Nephron (organoid): ENCODE measurements around the gene CCKAR.

Experiments used
- H3K27ac Mint-ChIP-seq, 3 experiments: 2 replicates each; pipeline ENCODE4 v1.8.0; 2020; ENCODE audit warnings: mixed read lengths in 3 of 3, mild to moderate bottlenecking in 2 of 3, moderate library complexity in 1 of 3
- H3K27me3 Mint-ChIP-seq: 2 replicates; pipeline ENCODE4 v1.8.0; 2021; ENCODE audit warnings: low read depth, mild to moderate bottlenecking, moderate library complexity, mixed read lengths
- H3K36me3 Mint-ChIP-seq: 2 replicates; pipeline ENCODE4 v1.8.0; 2020; ENCODE audit warnings: low read depth, mixed read lengths
- H3K4me1 Mint-ChIP-seq: 2 replicates; pipeline ENCODE4 v1.8.0; 2020; ENCODE audit warnings: mixed read lengths
- H3K4me3 Mint-ChIP-seq, 3 experiments: 2 replicates each; pipeline ENCODE4 v1.8.0; 2020; ENCODE audit warnings: mild to moderate bottlenecking in 3 of 3, mixed read lengths in 3 of 3, moderate library complexity in 2 of 3
- H3K9me3 Mint-ChIP-seq: 2 replicates; pipeline ENCODE4 v1.8.0; 2020; ENCODE audit warnings: mixed read lengths
- TF ChIP-seq, protein P1 (sequence below), 3 experiments: fragments of 200-600 bp; sonication (generic); IDR thresholded peaks; one replicate each; pipeline ENCODE4 v1.5.0; 2021; ENCODE audit warnings: antibody characterized with exemption in 3 of 3; ENCODE audit not compliant: unreplicated experiment in 3 of 3

CCKAR gene, protein sequence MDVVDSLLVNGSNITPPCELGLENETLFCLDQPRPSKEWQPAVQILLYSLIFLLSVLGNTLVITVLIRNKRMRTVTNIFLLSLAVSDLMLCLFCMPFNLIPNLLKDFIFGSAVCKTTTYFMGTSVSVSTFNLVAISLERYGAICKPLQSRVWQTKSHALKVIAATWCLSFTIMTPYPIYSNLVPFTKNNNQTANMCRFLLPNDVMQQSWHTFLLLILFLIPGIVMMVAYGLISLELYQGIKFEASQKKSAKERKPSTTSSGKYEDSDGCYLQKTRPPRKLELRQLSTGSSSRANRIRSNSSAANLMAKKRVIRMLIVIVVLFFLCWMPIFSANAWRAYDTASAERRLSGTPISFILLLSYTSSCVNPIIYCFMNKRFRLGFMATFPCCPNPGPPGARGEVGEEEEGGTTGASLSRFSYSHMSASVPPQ

DNA sequence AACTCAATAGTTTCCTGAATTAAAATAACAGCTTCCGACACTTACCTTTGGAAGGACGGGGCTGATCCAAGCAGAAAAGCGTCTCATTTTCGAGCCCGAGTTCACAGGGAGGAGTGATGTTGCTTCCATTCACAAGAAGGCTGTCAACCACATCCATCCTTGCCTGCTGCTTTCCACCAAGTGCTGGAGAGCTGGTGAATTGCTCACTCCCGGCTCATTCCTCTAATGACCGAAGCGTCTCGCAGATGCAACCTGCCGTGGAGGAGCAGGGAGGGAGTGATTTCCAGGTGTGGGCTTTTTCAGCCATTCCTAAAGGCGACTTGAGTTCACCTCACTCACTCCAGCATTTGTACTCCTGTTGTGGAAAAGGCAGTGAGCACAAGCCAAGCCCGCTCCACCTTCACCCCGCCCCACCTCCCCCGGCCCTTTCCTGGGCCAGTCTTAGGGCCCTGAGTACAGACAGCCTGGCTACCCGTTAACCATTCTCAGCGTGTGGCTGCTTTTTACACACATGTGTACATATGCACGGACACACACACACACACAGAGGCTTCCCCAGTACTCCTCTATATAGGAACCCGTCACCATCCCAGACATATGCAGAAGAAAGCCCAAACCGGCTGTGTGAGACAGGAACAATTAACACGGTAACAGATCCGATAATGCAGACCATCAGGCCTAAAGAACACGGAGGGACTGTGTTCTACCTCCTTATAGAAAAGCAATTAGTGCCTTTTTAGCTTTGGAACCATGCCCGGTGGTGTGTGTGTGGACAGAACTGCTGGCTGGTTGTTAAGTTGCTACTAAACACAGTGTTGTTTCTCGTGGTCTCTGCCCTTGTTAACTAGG lies at the start of gene CCKAR:
Gene CCKAR, minus strand, starts transcription at position 374 of the 849 bp plus-strand sequence. Its CDS starts 217 bp downstream, at position 157.
- no peak within 1 kb of the TSS for H3K4me3 Mint-ChIP-seq
- peaks cover 16% of the 10 kb centered on the region for H3K4me1 Mint-ChIP-seq
- no peak within 1 kb of the TSS for H3K27ac Mint-ChIP-seq
- TF ChIP-seq, protein P1, sequence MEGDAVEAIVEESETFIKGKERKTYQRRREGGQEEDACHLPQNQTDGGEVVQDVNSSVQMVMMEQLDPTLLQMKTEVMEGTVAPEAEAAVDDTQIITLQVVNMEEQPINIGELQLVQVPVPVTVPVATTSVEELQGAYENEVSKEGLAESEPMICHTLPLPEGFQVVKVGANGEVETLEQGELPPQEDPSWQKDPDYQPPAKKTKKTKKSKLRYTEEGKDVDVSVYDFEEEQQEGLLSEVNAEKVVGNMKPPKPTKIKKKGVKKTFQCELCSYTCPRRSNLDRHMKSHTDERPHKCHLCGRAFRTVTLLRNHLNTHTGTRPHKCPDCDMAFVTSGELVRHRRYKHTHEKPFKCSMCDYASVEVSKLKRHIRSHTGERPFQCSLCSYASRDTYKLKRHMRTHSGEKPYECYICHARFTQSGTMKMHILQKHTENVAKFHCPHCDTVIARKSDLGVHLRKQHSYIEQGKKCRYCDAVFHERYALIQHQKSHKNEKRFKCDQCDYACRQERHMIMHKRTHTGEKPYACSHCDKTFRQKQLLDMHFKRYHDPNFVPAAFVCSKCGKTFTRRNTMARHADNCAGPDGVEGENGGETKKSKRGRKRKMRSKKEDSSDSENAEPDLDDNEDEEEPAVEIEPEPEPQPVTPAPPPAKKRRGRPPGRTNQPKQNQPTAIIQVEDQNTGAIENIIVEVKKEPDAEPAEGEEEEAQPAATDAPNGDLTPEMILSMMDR (IDR thresholded peaks at IDR 0.05; ENCODE audit: unreplicated experiment in 3 of 3) = no peak
- peaks cover 5% of the 10 kb centered on the region for H3K9me3 Mint-ChIP-seq
- H3K27me3 Mint-ChIP-seq = peaks cover 34% of the 10 kb centered on the region
- no peaks in the 10 kb centered on the region for H3K36me3 Mint-ChIP-seq

DNA sequence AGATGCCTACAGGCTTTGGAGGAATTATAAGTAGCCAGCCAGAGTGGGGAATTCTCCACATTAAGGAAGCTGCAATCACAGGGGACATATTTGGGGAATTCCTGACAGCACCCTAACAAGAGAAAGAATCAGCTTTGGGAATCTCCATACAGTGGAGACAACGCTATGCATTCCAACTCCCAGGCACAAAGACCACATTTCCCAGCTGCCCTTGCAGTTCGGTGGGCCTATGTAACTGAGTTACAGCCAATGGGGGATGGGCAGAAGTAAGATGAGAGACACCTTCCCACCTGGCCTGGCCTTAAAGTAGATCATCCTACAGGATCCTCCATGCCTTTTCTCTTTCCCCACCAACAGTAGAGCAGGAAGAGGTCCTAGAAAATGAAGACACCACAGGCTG lies 43.4 kb upstream of the CCKAR start:
- Mint-ChIP-seq H3K9me3 (no peaks in the 10 kb centered on the region), H3K27ac (no peak overlapping the region), H3K4me3 (no peak overlapping the region), H3K27me3 (peaks cover 15% of the 10 kb centered on the region), H3K36me3 (no peaks in the 10 kb centered on the region), H3K4me1 (peaks cover 10% of the 10 kb centered on the region)
- TF ChIP-seq, protein P1 (IDR thresholded peaks at IDR 0.05; ENCODE audit: unreplicated experiment in 3 of 3) = no peak

DNA sequence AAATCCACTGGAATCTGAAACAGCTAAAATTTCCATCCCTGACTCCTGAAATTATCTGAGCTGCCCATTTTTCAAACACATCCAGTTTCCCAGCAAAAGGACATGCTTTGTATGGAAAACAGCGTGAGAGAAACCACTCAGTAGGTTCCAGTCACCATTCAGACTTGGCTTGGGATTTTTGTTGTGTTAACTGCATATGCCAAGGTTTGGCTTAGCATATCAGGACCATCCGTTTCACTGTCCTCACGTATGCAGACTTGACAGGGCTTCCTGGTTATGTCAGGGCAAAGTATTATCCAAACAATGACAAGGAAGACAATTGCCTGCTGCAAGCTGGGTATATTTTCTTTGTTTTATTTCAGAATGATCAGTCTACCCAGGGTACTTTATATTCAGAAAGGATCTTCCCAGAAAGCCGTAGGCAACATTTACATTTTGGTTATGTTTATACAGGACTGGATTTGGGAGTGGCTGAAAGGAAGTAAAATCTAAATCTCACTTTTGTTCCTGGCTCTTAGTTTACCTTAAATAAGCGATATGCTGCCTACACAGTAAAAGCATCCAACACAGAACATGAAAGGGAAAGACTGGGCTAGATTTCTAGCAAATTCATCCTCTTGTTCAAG lies 41.3 kb upstream of the CCKAR start:
- H3K9me3 Mint-ChIP-seq = no peaks in the 10 kb centered on the region
- TF ChIP-seq, protein P1 (IDR thresholded peaks at IDR 0.05; ENCODE audit: unreplicated experiment in 3 of 3) = no peak
- H3K36me3 Mint-ChIP-seq = no peaks in the 10 kb centered on the region
- H3K27ac Mint-ChIP-seq = no peak overlapping the region
- H3K27me3 Mint-ChIP-seq = peaks cover 15% of the 10 kb centered on the region
- H3K4me3 Mint-ChIP-seq = no peak overlapping the region
- H3K4me1 Mint-ChIP-seq = peaks cover 10% of the 10 kb centered on the region

DNA sequence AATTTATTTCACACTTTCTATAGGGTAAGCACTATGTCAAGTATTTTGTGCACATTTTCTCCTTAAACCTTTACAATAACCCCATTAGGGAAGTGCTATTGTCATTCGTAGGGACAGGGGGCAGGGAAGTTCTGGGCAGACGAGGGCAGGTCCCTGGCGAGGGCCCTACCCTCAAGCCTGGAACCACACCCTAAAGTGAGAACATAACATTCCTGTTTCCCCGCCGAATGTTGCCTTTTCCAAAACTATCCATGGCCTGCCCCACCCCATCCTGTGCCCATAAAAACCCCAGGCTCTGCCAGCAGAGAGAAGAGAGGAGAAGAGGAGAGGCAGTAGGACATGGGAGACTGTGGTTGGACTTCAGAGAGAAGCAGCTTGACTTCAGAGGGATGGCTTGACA lies 39.8 kb upstream of the CCKAR start:
- H3K27ac Mint-ChIP-seq = peak overlapping the region in 1 of 3 experiments; percentile 33
- no peaks in the 10 kb centered on the region for H3K9me3 Mint-ChIP-seq
- peaks cover 15% of the 10 kb centered on the region for H3K27me3 Mint-ChIP-seq
- TF ChIP-seq, protein P1 (IDR thresholded peaks at IDR 0.05; ENCODE audit: unreplicated experiment in 3 of 3) = no peak
- no peak overlapping the region for H3K4me3 Mint-ChIP-seq
- H3K4me1 Mint-ChIP-seq = peaks cover 16% of the 10 kb centered on the region
- H3K36me3 Mint-ChIP-seq = no peaks in the 10 kb centered on the region

DNA sequence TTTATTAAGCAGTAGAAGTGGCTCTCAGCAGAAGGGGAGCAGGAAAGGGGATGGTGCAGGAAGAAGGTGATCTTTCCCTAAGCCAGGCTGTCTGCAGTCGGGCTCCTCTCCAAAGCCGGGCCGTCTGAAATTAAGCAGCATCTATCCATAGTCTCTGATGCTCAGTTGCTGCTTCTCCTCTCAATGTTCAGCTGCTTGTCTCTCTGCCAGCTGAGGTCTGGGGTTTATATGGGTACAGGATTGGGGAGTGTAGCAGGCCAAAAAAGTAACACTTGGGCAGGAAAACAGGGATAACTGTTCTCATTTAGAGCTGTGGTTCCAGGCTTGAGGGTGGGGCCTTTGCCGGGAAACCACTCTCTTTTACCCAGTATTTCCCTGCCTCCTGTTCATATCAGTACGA lies 39.2 kb upstream of the CCKAR start:
- peaks cover 17% of the 10 kb centered on the region for H3K4me1 Mint-ChIP-seq
- peak overlapping the region in 2 of 3 experiments; percentile 33 to 81 for H3K27ac Mint-ChIP-seq
- TF ChIP-seq, protein P1 (IDR thresholded peaks at IDR 0.05; ENCODE audit: unreplicated experiment in 3 of 3) = no peak
- no peak overlapping the region for H3K4me3 Mint-ChIP-seq
- no peaks in the 10 kb centered on the region for H3K36me3 Mint-ChIP-seq
- no peaks in the 10 kb centered on the region for H3K9me3 Mint-ChIP-seq
- H3K27me3 Mint-ChIP-seq = peaks cover 13% of the 10 kb centered on the region
